H1 (cell line): ENCODE measurements around the gene SIM2. TPM values are rescaled to one million over a fixed set of nuclear protein-coding genes. Genes with fewer than 3 reads are reported as not detected.

ENCODE experiments used
- CTCF ChIA-PET: fragments of 300-600 bp; sonication (Branson Sonifier 250); formaldehyde crosslinking; loops from one replicate; lab custom pipeline; 2021; ENCODE audit not compliant: partially characterized antibody; lab: Charles Lee
- POLR2A ChIA-PET: fragments of 300-600 bp; sonication (Branson Sonifier 250); formaldehyde crosslinking; loops from one replicate; lab custom pipeline; 2021; ENCODE audit warnings: inconsistent platforms; ENCODE audit not compliant: partially characterized antibody; lab: Charles Lee
- DNase-seq, 2 experiments: peaks; one replicate each; pipeline versions ENCODE4 v3.0.0 to v3.0.0-alpha.2; 2010 to 2022; ENCODE audit warnings: low spot score in 2 of 2, low read depth in 1 of 2, mixed read lengths in 1 of 2
- FAIRE-seq: peaks from 2 replicates; lab custom pipeline; 2011; peaks lifted over from hg19 to GRCh38; lab: Jason Lieb, UNC
- H2AFZ ChIP-seq: 2 replicates; pipeline ENCODE4 v1.8.1; 2012; ENCODE audit warnings: low read length, inconsistent platforms
- H2AK5ac ChIP-seq: 2 replicates; pipeline ENCODE4 v1.6.1; 2013; ENCODE audit warnings: low read depth, low read length
- H2BK120ac ChIP-seq: replicated peaks from 2 replicates; pipeline ENCODE3; 2013; ENCODE audit warnings: low read depth, low read length, inconsistent platforms
- H2BK12ac ChIP-seq: 2 replicates; pipeline ENCODE4 v1.6.1; 2013; ENCODE audit warnings: low read depth, low read length
- H2BK15ac ChIP-seq: 2 replicates; pipeline ENCODE4 v1.6.1; 2013; ENCODE audit warnings: low read length
- H2BK20ac ChIP-seq: 2 replicates; pipeline ENCODE4 v1.6.1; 2013; ENCODE audit warnings: low read length
- H2BK5ac ChIP-seq: 2 replicates; pipeline ENCODE4 v1.6.1; 2013; ENCODE audit warnings: low read depth, low read length
- H3K14ac ChIP-seq: 2 replicates; pipeline ENCODE4 v1.6.1; 2013; ENCODE audit warnings: inconsistent platforms; ENCODE audit not compliant: insufficient read length
- H3K18ac ChIP-seq: 2 replicates; pipeline ENCODE4 v1.6.1; 2013; ENCODE audit warnings: low read length; ENCODE audit errors: extremely low read depth
- H3K23ac ChIP-seq: 2 replicates; pipeline ENCODE4 v1.6.1; 2013; ENCODE audit warnings: inconsistent platforms; ENCODE audit not compliant: insufficient read length
- H3K23me2 ChIP-seq: 2 replicates; pipeline ENCODE4 v1.6.1; 2013; ENCODE audit warnings: low read depth, low read length
- H3K27ac ChIP-seq: 2 replicates; pipeline ENCODE4 v1.6.1; 2011; ENCODE audit warnings: low read depth, low read length, inconsistent platforms
- H3K27me3 ChIP-seq, 4 experiments: replicated peaks in 1 of 4; 1 replicate in 1 of 4; 2 replicates in 3 of 4; pipeline versions ENCODE4 v1.6.1 to v1.8.1; 2011 to 2013; ENCODE audit warnings: low read length in 3 of 4, mild to moderate bottlenecking in 3 of 4, inconsistent platforms in 2 of 4, mixed read lengths in 2 of 4, moderate library complexity in 1 of 4; ENCODE audit not compliant: control insufficient read depth in 3 of 4, insufficient read depth in 3 of 4; ENCODE audit errors: extremely low read depth in 1 of 4
- H3K36me3 ChIP-seq, 4 experiments: 2 replicates each; pipeline versions ENCODE4 v1.6.1 to v1.8.1; 2011 to 2013; ENCODE audit warnings: mild to moderate bottlenecking in 4 of 4, low read length in 3 of 4, moderate library complexity in 2 of 4, control low read depth in 1 of 4, inconsistent platforms in 1 of 4; ENCODE audit not compliant: insufficient read depth in 4 of 4, control insufficient read depth in 2 of 4
- H3K4ac ChIP-seq: replicated peaks from 2 replicates; pipeline ENCODE3; 2013; ENCODE audit warnings: low read length, low read depth, mixed read lengths, inconsistent platforms; ENCODE audit not compliant: insufficient read length
- H3K4me1 ChIP-seq, 4 experiments: replicated peaks in 1 of 4; 1 replicate in 1 of 4; 2 replicates in 3 of 4; pipeline versions ENCODE4 v1.6.1 to v1.8.1; 2011 to 2013; ENCODE audit warnings: low read length in 3 of 4, inconsistent platforms in 2 of 4, mixed read lengths in 1 of 4; ENCODE audit not compliant: insufficient read depth in 4 of 4, control insufficient read depth in 3 of 4
- H3K4me2 ChIP-seq, 2 experiments: 2 replicates each; pipeline versions ENCODE4 v1.6.1 to v1.8.1; 2011 to 2013; ENCODE audit warnings: low read depth in 2 of 2, low read length in 2 of 2, control low read depth in 1 of 2, inconsistent platforms in 1 of 2, mild to moderate bottlenecking in 1 of 2; ENCODE audit not compliant: insufficient read depth in 1 of 2
- H3K4me3 ChIP-seq, 4 experiments: fragments of 200-600, 300-600 bp in 1 of 4; sonication (generic), shearing (Covaris generic), sonication (Bioruptor Twin) in 1 of 4; 2 replicates each; pipeline versions ENCODE4 v1.5.1 to v1.8.1; 2011 to 2016; ENCODE audit warnings: low read length in 4 of 4, low read depth in 3 of 4, control low read depth in 2 of 4, inconsistent platforms in 2 of 4, mild to moderate bottlenecking in 2 of 4, mixed read lengths in 1 of 4, moderate library complexity in 1 of 4; ENCODE audit not compliant: insufficient read depth in 2 of 4; ENCODE audit errors: extremely low read depth in 1 of 4
- H3K56ac ChIP-seq: replicated peaks from 2 replicates; pipeline ENCODE3; 2013; ENCODE audit warnings: low read depth, mild to moderate bottlenecking, mixed read lengths, low read length, inconsistent platforms; ENCODE audit not compliant: insufficient read length
- H3K79me1 ChIP-seq: 2 replicates; pipeline ENCODE4 v1.6.1; 2013; ENCODE audit warnings: low read depth, low read length, control low read depth
- H3K79me2 ChIP-seq, 2 experiments: 2 replicates each; pipeline versions ENCODE4 v1.6.1 to v1.8.1; 2012 to 2013; ENCODE audit warnings: low read length in 2 of 2, mild to moderate bottlenecking in 2 of 2, inconsistent platforms in 1 of 2; ENCODE audit not compliant: insufficient read depth in 2 of 2, control insufficient read depth in 1 of 2
- H3K9ac ChIP-seq, 4 experiments: replicated peaks in 1 of 4; 1 replicate in 1 of 4; 2 replicates in 3 of 4; pipeline versions ENCODE4 v1.6.1 to v1.8.1; 2011 to 2013; ENCODE audit warnings: low read depth in 3 of 4, low read length in 3 of 4, control low read depth in 2 of 4, mild to moderate bottlenecking in 2 of 4, moderate library complexity in 2 of 4, inconsistent platforms in 1 of 4; ENCODE audit errors: extremely low read depth in 1 of 4
- H3K9me3 ChIP-seq, 2 experiments: 2 replicates each; pipeline versions ENCODE4 v1.6.1 to v1.8.1; 2012 to 2013; ENCODE audit warnings: mild to moderate bottlenecking in 2 of 2, moderate library complexity in 2 of 2, control low read depth in 1 of 2, inconsistent platforms in 1 of 2, low read depth in 1 of 2, low read length in 1 of 2, mixed read lengths in 1 of 2; ENCODE audit not compliant: insufficient read depth in 2 of 2
- H4K20me1 ChIP-seq, 2 experiments: replicated peaks in 1 of 2; 2 replicates each; pipeline versions ENCODE3 to v1.8.1; 2011 to 2013; ENCODE audit warnings: inconsistent platforms in 2 of 2, low read length in 2 of 2, mild to moderate bottlenecking in 1 of 2; ENCODE audit not compliant: insufficient read depth in 2 of 2, control insufficient read depth in 1 of 2
- H4K5ac ChIP-seq: 2 replicates; pipeline ENCODE4 v1.6.1; 2013; ENCODE audit warnings: low read length, low read depth, mixed read lengths, inconsistent platforms; ENCODE audit not compliant: insufficient read length
- H4K8ac ChIP-seq: 2 replicates; pipeline ENCODE4 v1.8.0; 2013; ENCODE audit warnings: mild to moderate bottlenecking, moderate library complexity, low read length, inconsistent platforms; ENCODE audit not compliant: insufficient read depth; ENCODE audit errors: extremely low read depth
- H4K91ac ChIP-seq: replicated peaks from 2 replicates; pipeline ENCODE3; 2013; ENCODE audit warnings: low read length, mixed read lengths, inconsistent platforms; ENCODE audit not compliant: insufficient read length
- RNF2 ChIP-seq: fragments of 200-900, 300-1000 bp; sonication (generic); IDR thresholded peaks from 2 replicates; pipeline ENCODE4 v1.7.1; 2016; ENCODE audit warnings: borderline replicate concordance, low read depth, mild to moderate bottlenecking, antibody characterized with exemption, low read length; ENCODE audit not compliant: poor library complexity, severe bottlenecking; ENCODE audit errors: missing control alignments
- SAP30 ChIP-seq: fragments of 300-600 bp; sonication (generic); IDR thresholded peaks from 2 replicates; pipeline ENCODE4 v1.7.1; 2012; ENCODE audit warnings: low read length, moderate library complexity, mild to moderate bottlenecking, inconsistent platforms; ENCODE audit not compliant: insufficient read depth, insufficient replicate concordance
- WGBS, 2 experiments: shearing (Covaris generic) in 1 of 2; methylation state at CpG; one replicate each; pipeline versions ENCODE4 v1.1.6 to v1.1.7; 2013 to 2015; ENCODE audit warnings: low lambda C conversion rate in 2 of 2, mixed read lengths in 2 of 2, inconsistent platforms in 1 of 2, low coverage in 1 of 2, missing lambda C conversion rate in 1 of 2; ENCODE audit not compliant: insufficient replicate concordance in 2 of 2, insufficient coverage in 1 of 2, insufficient read length in 1 of 2; ENCODE audit errors: extremely low coverage in 1 of 2, missing lambda C conversion rate in 1 of 2; 5-methylcytosine and 5-hydroxymethylcytosine counted together
- polyA plus RNA-seq, 7 experiments: library from polyadenylated mRNA; depleted of rRNA in 3 of 7; stranded (reverse) in 5 of 7; unstranded in 2 of 7; fragments of >200 nt in 5 of 7; fragments of 200-250 nt in 2 of 7; gene quantifications; 1 replicate in 5 of 7; 2 replicates in 1 of 7; 4 replicates in 1 of 7; pipeline versions ENCODE4 v1.2.1 to v1.2.3, GENCODE V29; 2011 to 2013; ENCODE audit warnings: missing spikeins in 2 of 7, mixed read lengths in 2 of 7
- total RNA-seq: library from RNA; stranded (reverse); fragmentation: NEBNext Ultra II Directional; extraction: Animal tissue kit (Norgen Biotek cat#: 25700); gene quantifications from 2 replicates; pipeline ENCODE4 v1.2.1, GENCODE V29; 2021

The SIM2 gene
- total and polyA plus RNA-seq, 2 of the 8 experiments (the other 6 are each of a cell fraction or from before 2014, with no cell fraction given) = 0.05 to 0.26 TPM

DNA sequence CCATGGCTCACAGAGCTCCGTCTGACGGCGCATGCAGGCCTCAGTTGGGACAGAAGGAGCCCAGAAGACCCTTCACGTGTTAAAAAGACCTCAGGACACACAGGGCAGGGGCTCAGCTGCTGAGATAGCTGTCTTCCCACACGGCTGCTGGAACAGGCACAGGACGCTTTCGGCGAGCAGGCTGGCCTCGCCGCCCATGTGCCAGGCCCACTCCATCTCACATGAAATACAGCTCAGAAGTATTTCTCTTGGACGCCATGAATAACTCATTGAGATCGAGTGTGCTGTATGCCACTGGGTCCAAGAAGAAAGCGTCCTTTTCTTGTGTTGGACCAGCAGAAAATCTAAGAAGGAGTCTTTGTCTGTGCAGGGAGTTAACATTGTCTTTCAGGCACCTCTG is 69.6 kb downstream of the SIM2 start:
- CTCF ChIA-PET = interaction anchor here (0.7 to 2.5 kb wide), 7 partner anchors 10 to 134 kb away, joined by 3 to 11 read pairs (median 3); no protein-coding TSS in a partner anchor
- no peak overlapping the region for H3K27ac ChIP-seq
- H2AFZ ChIP-seq = no peak overlapping the region
- peaks cover 0 to 3% (median 0%) of the 10 kb centered on the region in 4 experiments; a peak in 3 of 7 replicates for H3K4me1 ChIP-seq
- no peaks in the 10 kb centered on the region for H3K23me2 ChIP-seq
- no peak for TF ChIP-seq RNF2
- TF ChIP-seq SAP30 = no peak
- H2BK20ac ChIP-seq = no peak overlapping the region
- H3K18ac ChIP-seq = no peak overlapping the region; the same call in 1 of the 2 replicates
- FAIRE-seq (no peak), DNase-seq (no peak)
- no peak overlapping the region for H3K4me2 ChIP-seq
- H3K14ac ChIP-seq = no peak overlapping the region
- no peak overlapping the region for H3K23ac ChIP-seq
- no peak overlapping the region for H3K4ac ChIP-seq
- POLR2A ChIA-PET = no interaction called here
- no peak overlapping the region for H2BK5ac ChIP-seq
- H3K79me1 ChIP-seq = no peaks in the 10 kb centered on the region
- H3K56ac ChIP-seq = no peak overlapping the region
- H2BK120ac ChIP-seq = no peak overlapping the region
- no peaks in the 10 kb centered on the region for H3K36me3 ChIP-seq
- H3K9ac ChIP-seq = peak overlapping the region in 1 of 4 experiments; percentile 21; a peak in 1 of 7 replicates
- no peak overlapping the region for H4K5ac ChIP-seq
- H4K91ac ChIP-seq = no peak overlapping the region
- H4K8ac ChIP-seq = no peak overlapping the region
- no peak overlapping the region for H2BK15ac ChIP-seq
- no peak overlapping the region for H2AK5ac ChIP-seq
- H4K20me1 ChIP-seq = no peaks in the 10 kb centered on the region
- no peak overlapping the region for H3K4me3 ChIP-seq
- 91% methylated on average over 13 of the region's 13 CpGs; no CpG with 5 or more reads in 1 of the 2 experiments for WGBS, 2 experiments
- no peaks in the 10 kb centered on the region for H3K27me3 ChIP-seq
- no peaks in the 10 kb centered on the region for H3K79me2 ChIP-seq
- no peaks in the 10 kb centered on the region for H3K9me3 ChIP-seq
- no peak overlapping the region for H2BK12ac ChIP-seq
